GM21367 (cell line): ENCODE results near the gene PRRT4.
A peak's percentile ranks its signal among the peaks of the same experiment; 100 is the strongest.

Source experiments
- ATAC-seq: cut with Tn5 transposase; IDR thresholded peaks from one replicate; pipeline ENCODE4 v1.9.1; 2021; ENCODE audit not compliant: unreplicated experiment

The PRRT4 gene

GRCh38 chr7:128361411-128362379, at the start of gene PRRT4:
Gene PRRT4, minus strand, starts transcription at chr7:128361690.
- ATAC-seq: no peak

DNA sequence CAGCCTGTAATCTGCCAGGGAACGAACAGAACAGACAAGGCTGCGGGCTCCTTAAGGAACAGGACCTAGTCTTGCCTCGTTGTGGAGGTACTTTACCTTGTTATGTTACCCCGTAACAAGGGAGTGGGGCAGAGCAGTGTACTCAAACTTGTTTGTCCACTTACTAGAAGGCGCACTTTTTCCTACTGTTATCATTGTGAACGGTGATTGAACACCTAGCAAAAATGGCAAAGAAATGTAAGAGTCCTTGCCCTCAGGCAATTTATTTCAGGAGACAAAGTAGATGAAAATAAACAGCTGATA, 48.9 kb upstream of the PRRT4 start:
- no peak for ATAC-seq

GRCh38 chr7:128409596-128410450, 48.3 kb upstream of the PRRT4 start, which contains the start of gene IMPDH1:
Gene IMPDH1, minus strand, starts transcription at chr7:128409982. Its CDS starts 81 bp downstream, at chr7:128409901.
- peak; percentile 71 for ATAC-seq

DNA sequence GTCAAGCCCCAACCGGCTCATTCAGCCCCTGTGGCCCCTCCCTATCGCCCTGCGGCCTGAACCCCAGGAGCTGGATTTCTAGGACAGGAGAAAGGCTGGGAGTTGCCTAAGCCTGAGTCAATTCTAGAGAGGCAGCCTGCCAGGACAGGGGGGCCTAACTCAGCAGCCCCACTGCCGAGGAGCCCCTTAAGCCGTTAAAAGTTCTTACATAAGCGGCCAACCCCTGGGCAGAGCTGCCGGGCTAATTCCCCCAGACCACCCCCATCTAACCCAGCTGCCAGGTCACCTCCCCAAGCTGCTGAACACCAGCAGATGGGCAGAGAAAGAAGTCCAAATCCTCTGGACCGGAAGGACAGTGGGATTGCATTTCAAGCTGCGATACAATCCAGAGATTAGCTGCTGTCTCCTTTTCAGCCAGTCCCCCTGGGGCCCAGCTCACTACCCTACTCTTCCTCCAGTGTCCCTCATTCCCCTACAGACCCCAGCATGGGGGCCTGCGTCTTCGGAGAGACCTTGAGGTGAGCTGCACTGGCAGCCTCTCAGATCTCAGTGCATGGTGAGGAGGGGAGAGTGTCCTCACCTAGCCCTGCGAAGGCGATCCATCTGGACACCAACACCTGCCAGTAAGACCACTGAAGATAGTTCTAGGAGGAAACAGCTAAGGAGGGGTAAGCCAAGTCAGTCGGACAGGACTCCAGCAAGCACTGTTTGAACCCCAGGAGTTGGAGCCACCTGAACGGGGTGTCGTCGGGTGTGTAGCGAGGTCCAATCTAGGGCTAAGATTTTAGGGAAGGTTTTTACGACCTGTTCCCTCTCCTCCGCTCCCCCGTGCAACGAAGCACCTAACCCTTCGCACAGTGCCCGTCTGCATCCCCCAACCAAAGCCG, 47.5 kb upstream of the PRRT4 start:
- ATAC-seq: no peak

- ATAC-seq: no peak
These were observed 46.5 kb upstream of the PRRT4 start for GRCh38 chr7:128407751-128408708.

- ATAC-seq: no peak
These were observed 45.7 kb upstream of the PRRT4 start for GRCh38 chr7:128407233-128407589.

- no peak for ATAC-seq
These were observed 45.1 kb upstream of the PRRT4 start for GRCh38 chr7:128406314-128407232.

GRCh38 chr7:128405471-128406313, 44.2 kb upstream of the PRRT4 start:
- no peak for ATAC-seq

- ATAC-seq: no peak
These were observed 43.5 kb upstream of the PRRT4 start for GRCh38 chr7:128404886-128405470.

DNA sequence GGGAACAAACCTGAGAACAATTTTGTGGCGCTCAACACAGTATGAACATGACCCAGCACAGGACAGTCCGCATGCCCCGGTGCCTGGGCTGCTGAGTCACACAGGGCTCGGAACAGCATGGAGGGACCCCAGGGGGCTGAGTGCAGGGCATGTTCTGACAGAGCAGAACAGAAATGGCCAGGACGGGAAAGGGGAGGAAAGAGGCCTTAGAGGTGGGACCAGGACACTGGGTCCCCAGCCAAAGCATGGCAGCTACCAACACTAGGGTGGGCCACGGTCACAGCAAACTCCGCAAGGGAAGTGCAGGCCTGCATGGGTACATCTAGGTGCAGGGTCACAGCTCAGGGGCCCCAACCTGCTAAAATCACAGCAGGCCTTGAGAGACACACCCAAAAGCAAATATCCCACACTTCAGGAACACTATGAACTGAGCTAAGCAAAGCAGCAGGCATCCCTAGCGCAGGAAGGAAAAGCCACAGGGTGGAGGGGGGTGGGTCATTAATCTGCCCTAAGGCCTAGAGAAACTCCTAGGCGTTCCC, 42.7 kb upstream of the PRRT4 start:
- ATAC-seq: no peak

DNA sequence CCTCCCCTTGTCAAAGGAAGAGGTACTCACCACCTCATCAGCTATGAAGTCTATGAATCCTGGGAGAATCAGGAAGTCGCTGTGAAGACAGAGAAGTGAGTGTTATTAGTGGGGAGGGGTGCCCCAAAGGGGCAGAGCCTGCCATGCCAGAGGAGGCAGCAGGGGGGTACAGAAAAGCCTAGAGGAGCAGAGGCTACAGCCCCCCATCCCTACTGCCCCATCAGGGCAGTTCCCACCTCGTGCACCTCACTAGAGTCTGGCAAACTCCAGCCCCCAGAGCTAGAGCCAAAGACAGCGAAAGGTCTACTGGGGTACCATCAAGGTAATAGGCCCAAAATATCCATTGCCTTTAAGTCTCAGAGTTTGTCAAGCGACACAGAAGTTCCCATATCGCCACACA, 42.2 kb upstream of the PRRT4 start:
- ATAC-seq: no peak

GRCh38 chr7:128402356-128402755, 40.9 kb upstream of the PRRT4 start:
- no peak for ATAC-seq

- no peak for ATAC-seq
These were observed 39.1 kb upstream of the PRRT4 start for GRCh38 chr7:128400566-128400965.

GRCh38 chr7:128399991-128400390, 38.5 kb upstream of the PRRT4 start:
- no peak for ATAC-seq

DNA sequence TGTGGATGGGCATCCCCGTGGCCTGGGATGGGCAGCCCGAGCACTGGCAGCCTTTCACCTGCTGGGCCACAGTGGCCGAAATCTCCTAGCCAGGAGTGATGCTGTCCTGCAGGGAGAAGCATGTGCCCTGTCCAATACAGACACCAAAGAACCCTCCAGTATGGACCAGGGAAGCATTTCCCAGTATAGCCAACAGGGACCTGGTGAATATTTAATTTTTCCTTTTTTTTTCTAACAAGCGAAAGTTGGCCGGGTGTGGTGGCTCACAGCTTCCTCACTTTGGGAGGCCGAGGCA, 37.3 kb upstream of the PRRT4 start:
- no peak for ATAC-seq

- no peak for ATAC-seq
These were observed 36.7 kb upstream of the PRRT4 start for GRCh38 chr7:128398016-128398840.

- ATAC-seq: no peak
These were observed 34.9 kb upstream of the PRRT4 start for GRCh38 chr7:128396357-128396756.
